Endothelial cell of umbilical vein (primary cell): ENCODE results near the gene SINHCAF. TPM values are rescaled to one million over a fixed set of nuclear protein-coding genes. Genes with fewer than 3 reads are reported as not detected.

Experiments used
- BruUV-seq: library from RNA; stranded (reverse); fragments of 400-500 nt; replicated peaks from 2 replicates; lab custom pipeline; 2021; lab: Mats Ljungman, UMichigan
- CTCF ChIA-PET: fragments of 300-600, 350-600 bp; sonication (Branson Sonifier 250); formaldehyde crosslinking; loops from one replicate; lab custom pipeline; 2021; ENCODE audit warnings: antibody characterized with exemption, inconsistent platforms; lab: Charles Lee
- POLR2A ChIA-PET: fragments of 300-600, 350-600 bp; sonication (Branson Sonifier 250); formaldehyde crosslinking; loops from one replicate; lab custom pipeline; 2021; ENCODE audit warnings: antibody characterized with exemption, inconsistent platforms; lab: Charles Lee
- DNase-seq: peaks from one replicate; pipeline ENCODE4 v3.0.0-alpha.2; 2011; ENCODE audit warnings: low read depth, low spot score
- FAIRE-seq: peaks from 2 replicates; lab custom pipeline; 2011; peaks lifted over from hg19 to GRCh38; lab: Jason Lieb, UNC
- H2AFZ ChIP-seq: 2 replicates; pipeline ENCODE4 v1.6.0; 2012; ENCODE audit warnings: low read depth, low read length, control low read depth, inconsistent platforms
- H3K27ac ChIP-seq: 2 replicates; pipeline ENCODE4 v1.5.1; 2011; ENCODE audit warnings: low read depth, mild to moderate bottlenecking, control low read depth, low read length, moderate library complexity; ENCODE audit not compliant: insufficient read depth
- H3K27me3 ChIP-seq, 2 experiments: 2 replicates each; pipeline versions ENCODE4 v1.6.0 to v1.6.1; 2011; ENCODE audit warnings: low read length in 2 of 2, mixed read lengths in 1 of 2; ENCODE audit not compliant: control insufficient read depth in 2 of 2, insufficient read depth in 2 of 2
- H3K36me3 ChIP-seq, 2 experiments: 2 replicates in 1 of 2; 3 replicates in 1 of 2; pipeline ENCODE4 v1.5.1; 2011; ENCODE audit warnings: low read length in 2 of 2, mild to moderate bottlenecking in 1 of 2, moderate library complexity in 1 of 2; ENCODE audit not compliant: control insufficient read depth in 2 of 2, insufficient read depth in 2 of 2; ENCODE audit errors: extremely low read depth in 1 of 2
- H3K4me1 ChIP-seq: 3 replicates; pipeline ENCODE4 v1.5.1; 2011; ENCODE audit warnings: mild to moderate bottlenecking, low read length; ENCODE audit not compliant: control insufficient read depth, insufficient read depth; ENCODE audit errors: extremely low read depth
- H3K4me2 ChIP-seq: 2 replicates; pipeline ENCODE4 v1.6.1; 2011; ENCODE audit warnings: low read length, control low read depth, mixed read lengths; ENCODE audit not compliant: insufficient read depth
- H3K4me3 ChIP-seq, 3 experiments: fragments of 200-600 bp in 1 of 3; sonication (generic), shearing (Covaris generic) in 1 of 3; replicated peaks in 1 of 3; 2 replicates each; pipeline ENCODE4 v1.5.1; 2011 to 2016; ENCODE audit warnings: control low read depth in 3 of 3, low read length in 3 of 3, mild to moderate bottlenecking in 2 of 3, inconsistent platforms in 1 of 3, low read depth in 1 of 3, moderate library complexity in 1 of 3; ENCODE audit not compliant: insufficient read depth in 1 of 3
- H3K79me2 ChIP-seq: 2 replicates; pipeline ENCODE4 v1.6.0; 2012; ENCODE audit warnings: low read length, inconsistent platforms; ENCODE audit not compliant: control insufficient read depth, insufficient read depth
- H3K9ac ChIP-seq: replicated peaks from 2 replicates; pipeline ENCODE3; 2011; ENCODE audit warnings: low read length, control low read depth; ENCODE audit not compliant: insufficient read depth; ENCODE audit errors: extremely low read depth
- H3K9me1 ChIP-seq: replicated peaks from 3 replicates; pipeline ENCODE4 v1.6.0; 2011; ENCODE audit warnings: mild to moderate bottlenecking, low read length; ENCODE audit not compliant: control insufficient read depth, insufficient read depth; ENCODE audit errors: extremely low read depth
- H3K9me3 ChIP-seq: replicated peaks from 2 replicates; pipeline ENCODE4 v1.5.1; 2012; ENCODE audit warnings: low read length, inconsistent platforms; ENCODE audit not compliant: control insufficient read depth, insufficient read depth
- H4K20me1 ChIP-seq: replicated peaks from 2 replicates; pipeline ENCODE3; 2011; ENCODE audit warnings: mild to moderate bottlenecking, low read length; ENCODE audit not compliant: control insufficient read depth, insufficient read depth; ENCODE audit errors: extremely low read depth
- CTCF ChIP-seq, 2 donors: IDR thresholded peaks; 1 replicate in 1 of 2; 2 replicates in 1 of 2; pipeline ENCODE4 v1.5.1; 2011; ENCODE audit warnings: low read length in 2 of 2, mild to moderate bottlenecking in 2 of 2, moderate library complexity in 2 of 2, control low read depth in 1 of 2, inconsistent platforms in 1 of 2, low read depth in 1 of 2; ENCODE audit not compliant: insufficient read depth in 1 of 2; ENCODE audit errors: extremely low read depth in 1 of 2
- EZH2 ChIP-seq: IDR thresholded peaks from 2 replicates; pipeline ENCODE4 v1.6.1; 2012; ENCODE audit warnings: borderline replicate concordance, low read depth, mild to moderate bottlenecking, moderate library complexity, low read length, inconsistent platforms; ENCODE audit not compliant: severe bottlenecking
- FOS ChIP-seq: IDR thresholded peaks from 2 replicates; pipeline ENCODE4 v1.6.1; 2011; ENCODE audit warnings: mild to moderate bottlenecking, low read length, moderate library complexity, borderline replicate concordance; ENCODE audit not compliant: insufficient read depth
- GATA2 ChIP-seq: IDR thresholded peaks from 2 replicates; pipeline ENCODE4 v1.7.0; 2011; ENCODE audit warnings: low read depth, mild to moderate bottlenecking, moderate library complexity, mixed read lengths, low read length; ENCODE audit not compliant: insufficient read length, insufficient read depth
- JUN ChIP-seq: IDR thresholded peaks from 2 replicates; pipeline ENCODE4 v1.6.1; 2011; ENCODE audit warnings: borderline replicate concordance, low read depth; ENCODE audit not compliant: insufficient read length, insufficient read depth
- MAX ChIP-seq: IDR thresholded peaks from 2 replicates; pipeline ENCODE4 v1.6.1; 2011; ENCODE audit not compliant: insufficient read depth, insufficient read length
- MYC ChIP-seq: IDR thresholded peaks from one replicate; pipeline ENCODE4 v1.6.1; 2011; ENCODE audit warnings: mild to moderate bottlenecking, low read depth, low read length
- POLR2A ChIP-seq: IDR thresholded peaks from 2 replicates; pipeline ENCODE4 v1.6.1; 2012; ENCODE audit warnings: low read depth, mild to moderate bottlenecking, control low read depth, low read length
- POLR2AphosphoS5 ChIP-seq: IDR thresholded peaks from 2 replicates; pipeline ENCODE4 v1.6.1; 2012; ENCODE audit warnings: low read depth, mild to moderate bottlenecking, control low read depth, low read length, moderate library complexity; ENCODE audit not compliant: insufficient read depth
- dilution Hi-C: fragments of 300-500 bp; cut with MboI; formaldehyde crosslinking; loops from one replicate; pipeline ENCODE4 v1.15.0; 2019; ENCODE audit warnings: low sequenced_read_pairs; ENCODE audit not compliant: extremely low pct_ligation_motif_present
- intact Hi-C: fragments of 100-400 bp; cut with micrococcal nuclease; formaldehyde crosslinking; loops from one replicate; pipeline ENCODE4 v1.10.0; 2022
- polyA plus RNA-seq, 4 experiments: library from polyadenylated mRNA; depleted of rRNA in 3 of 4; stranded (reverse) in 3 of 4; unstranded in 1 of 4; fragments of >200 nt; gene quantifications; 2 replicates each; pipeline versions ENCODE4 v1.2.1 to v1.2.3, GENCODE V29; 2011 to 2012; ENCODE audit warnings: missing spikeins in 1 of 4
- total RNA-seq: library from RNA; stranded (reverse); gene quantifications from 2 replicates; pipeline ENCODE4 v1.2.3, GENCODE V29; 2021

The SINHCAF gene
- total and polyA plus RNA-seq, 2 donors (not counting 3 experiments of a cell fraction or from before 2014, with no cell fraction given) = 19.3 to 83.4 TPM

- Histone ChIP-seq H2AFZ (no peak overlapping the region), H3K79me2 (no peaks in the 10 kb centered on the region), H3K9me3 (no peaks in the 10 kb centered on the region), H3K27ac (no peak overlapping the region), H3K4me3 (no peak overlapping the region), H3K36me3 (no peaks in the 10 kb centered on the region), H4K20me1 (no peaks in the 10 kb centered on the region), H3K9ac (no peak overlapping the region), H3K4me1 (no peaks in the 10 kb centered on the region), H3K9me1 (no peaks in the 10 kb centered on the region), H3K27me3 (no peaks in the 10 kb centered on the region), H3K4me2 (no peak overlapping the region)
- ChIA-PET POLR2A (no interaction called here), CTCF (interaction anchor here (0.8 to 5.8 kb wide), 3 partner anchors 13 to 412 kb away, joined by 3 to 81 read pairs (median 3); no protein-coding TSS in a partner anchor)
- no peak for FAIRE-seq
- intact Hi-C loops = loop anchor here (10.0 kb wide), 1 partner anchor 145 kb away; no protein-coding TSS in a partner anchor
- DNase-seq = no peak
- no TSS peak for BruUV-seq
- TF ChIP-seq POLR2A (no peak), MYC (no peak), JUN (no peak), FOS (no peak), POLR2AphosphoS5 (no peak), EZH2 (no peak), MAX (no peak), GATA2 (no peak), CTCF (IDR thresholded peaks at IDR 0.05; ENCODE audit: extremely low read depth in 1 of 2, insufficient read depth in 1 of 2, low read depth in 1 of 2, low read length in 2 of 2) (no peak)
- dilution Hi-C loops = no loop called here
Observed at GRCh38 chr12:31259136-31259886, 66.6 kb downstream of the SINHCAF start.
